Smooth muscle cell (in vitro differentiated cells): ENCODE data around the gene TRMU. TPM values are rescaled to one million over a fixed set of nuclear protein-coding genes. Genes with fewer than 3 reads are reported as not detected.

Source experiments
- DNase-seq: peaks from one replicate; lab custom pipeline; 2025; ENCODE audit not compliant: unreplicated experiment; lab: John Stamatoyannopoulos, UW
- H2AFZ ChIP-seq: fragments of 200-600 bp; sonication (generic); 2 replicates; pipeline ENCODE4 v1.6.0; 2016; ENCODE audit warnings: antibody characterized with exemption, low read depth, mild to moderate bottlenecking
- H3F3A ChIP-seq: fragments of 200-600 bp; sonication (generic); 2 replicates; pipeline ENCODE4 v1.6.0; 2017; ENCODE audit warnings: antibody characterized with exemption, low read depth
- H3K27ac ChIP-seq: fragments of 200-600 bp; sonication (generic); 2 replicates; pipeline ENCODE4 v1.5.1; 2016; ENCODE audit warnings: low read depth, mild to moderate bottlenecking
- H3K27me3 ChIP-seq: fragments of 200-600 bp; sonication (generic); 2 replicates; pipeline ENCODE4 v1.6.1; 2016; ENCODE audit warnings: low read depth, mild to moderate bottlenecking
- H3K36me3 ChIP-seq: fragments of 200-600 bp; sonication (generic); 2 replicates; pipeline ENCODE4 v1.5.1; 2016; ENCODE audit warnings: low read depth
- H3K4me1 ChIP-seq: fragments of 200-600 bp; sonication (generic); 2 replicates; pipeline ENCODE4 v1.5.1; 2016; ENCODE audit warnings: low read depth
- H3K4me2 ChIP-seq: fragments of 200-600 bp; sonication (generic); 2 replicates; pipeline ENCODE4 v1.6.0; 2016; ENCODE audit warnings: mild to moderate bottlenecking
- H3K4me3 ChIP-seq: fragments of 200-600 bp; sonication (generic); 2 replicates; pipeline ENCODE4 v1.5.1; 2016; ENCODE audit warnings: mild to moderate bottlenecking
- H3K79me2 ChIP-seq: fragments of 200-600 bp; sonication (generic); 2 replicates; pipeline ENCODE4 v1.6.0; 2016; ENCODE audit warnings: low read depth, mild to moderate bottlenecking
- H3K9ac ChIP-seq: fragments of 200-600 bp; sonication (generic); 2 replicates; pipeline ENCODE4 v1.6.0; 2016; ENCODE audit warnings: low read depth
- H3K9me3 ChIP-seq: fragments of 200-600 bp; sonication (generic); replicated peaks from 2 replicates; pipeline ENCODE4 v1.5.1; 2016; ENCODE audit warnings: low read depth
- H4K20me1 ChIP-seq: fragments of 200-600 bp; sonication (generic); 2 replicates; pipeline ENCODE4 v1.6.0; 2016; ENCODE audit warnings: low read depth
- CTCF ChIP-seq: fragments of 200-600 bp; sonication (generic); IDR thresholded peaks from 2 replicates; pipeline ENCODE4 v1.5.1; 2017; ENCODE audit warnings: borderline replicate concordance, mild to moderate bottlenecking, antibody characterized with exemption; ENCODE audit not compliant: insufficient read depth, poor library complexity, severe bottlenecking
- WGBS: methylation state at CpG from one replicate; pipeline ENCODE4 v1.1.7; 2016; ENCODE audit warnings: low lambda C conversion rate; 5-methylcytosine and 5-hydroxymethylcytosine counted together
- polyA plus RNA-seq: library from polyadenylated mRNA; unstranded; fragments of >200 nt; fragmentation: Nextera tagmentation; extraction: Ambion mirVana; gene quantifications from 2 replicates; pipeline ENCODE4 v1.2.1, GENCODE V29; 2016
- total RNA-seq: library from RNA; depleted of rRNA; stranded (reverse); fragments of >200 nt; gene quantifications from 2 replicates; pipeline ENCODE4 v1.2.3, GENCODE V29; 2014

Gene TRMU
- total and polyA plus RNA-seq, 2 experiments from 2014 or later: 15.8 to 20.5 TPM

GRCh38 chr22:46359362-46359761, 23.8 kb downstream of the TRMU start:
- Histone ChIP-seq H3K9ac (no peak overlapping the region), H3K79me2 (no peaks in the 10 kb centered on the region), H4K20me1 (peaks cover 17% of the 10 kb centered on the region), H3K36me3 (no peaks in the 10 kb centered on the region), H3F3A (no peaks in the 10 kb centered on the region), H3K4me3 (no peak overlapping the region), H3K27me3 (no peaks in the 10 kb centered on the region), H3K4me1 (no peaks in the 10 kb centered on the region), H3K4me2 (no peak overlapping the region), H2AFZ (no peak overlapping the region), H3K27ac (no peak overlapping the region), H3K9me3 (no peaks in the 10 kb centered on the region)
- 94% methylated on average over 14 of the region's 14 CpGs for WGBS
- no peak for TF ChIP-seq CTCF
- DNase-seq: no peak

GRCh38 chr22:46360097-46360496, 24.6 kb downstream of the TRMU start:
- Histone ChIP-seq H3K9ac (no peak overlapping the region), H3K79me2 (no peaks in the 10 kb centered on the region), H3K27me3 (no peaks in the 10 kb centered on the region), H4K20me1 (peaks cover 10% of the 10 kb centered on the region), H3K4me2 (no peak overlapping the region), H2AFZ (no peak overlapping the region), H3K36me3 (no peaks in the 10 kb centered on the region), H3K27ac (no peak overlapping the region), H3K4me1 (no peaks in the 10 kb centered on the region), H3K4me3 (no peak overlapping the region), H3K9me3 (no peaks in the 10 kb centered on the region), H3F3A (no peaks in the 10 kb centered on the region)
- WGBS: 89% methylated on average over 5 of the region's 5 CpGs
- no peak for DNase-seq
- no peak for TF ChIP-seq CTCF

GRCh38 chr22:46360891-46361290, 25.4 kb downstream of the TRMU start:
- no peaks in the 10 kb centered on the region for H3K27me3 ChIP-seq
- H3K27ac ChIP-seq: no peak overlapping the region
- TF ChIP-seq CTCF: no peak
- no peaks in the 10 kb centered on the region for H3F3A ChIP-seq
- no peak overlapping the region for H3K4me3 ChIP-seq
- no peaks in the 10 kb centered on the region for H3K9me3 ChIP-seq
- H4K20me1 ChIP-seq: peaks cover 2% of the 10 kb centered on the region
- H3K36me3 ChIP-seq: no peaks in the 10 kb centered on the region
- WGBS: 90% methylated on average over 10 of the region's 10 CpGs
- H3K79me2 ChIP-seq: no peaks in the 10 kb centered on the region
- H3K4me2 ChIP-seq: no peak overlapping the region
- H2AFZ ChIP-seq: no peak overlapping the region
- no peak overlapping the region for H3K9ac ChIP-seq
- DNase-seq: no peak
- no peaks in the 10 kb centered on the region for H3K4me1 ChIP-seq

GRCh38 chr22:46361826-46362202, 26.3 kb downstream of the TRMU start:
- Histone ChIP-seq H3K27me3 (no peaks in the 10 kb centered on the region), H3K4me2 (no peak overlapping the region), H4K20me1 (no peaks in the 10 kb centered on the region), H3K4me3 (no peak overlapping the region), H3K9ac (no peak overlapping the region), H2AFZ (no peak overlapping the region), H3F3A (no peaks in the 10 kb centered on the region), H3K27ac (no peak overlapping the region), H3K79me2 (no peaks in the 10 kb centered on the region), H3K36me3 (no peaks in the 10 kb centered on the region), H3K9me3 (no peaks in the 10 kb centered on the region), H3K4me1 (no peaks in the 10 kb centered on the region)
- 92% methylated on average over 11 of the region's 11 CpGs for WGBS
- no peak for TF ChIP-seq CTCF
- DNase-seq: no peak
